Upper lobe of right lung (tissue), 1 donor: ENCODE measurements around the gene FGD3. TPM values are rescaled to one million over a fixed set of nuclear protein-coding genes. Genes with fewer than 3 reads are reported as not detected.

ENCODE experiments used
- ATAC-seq: fragments of 200-7000 bp; cut with Tn5 transposase; one replicate; pipeline ENCODE4 v1.9.1; 2020; ENCODE audit warnings: mild to moderate bottlenecking, moderate library complexity
- DNase-seq: peaks from one replicate; pipeline ENCODE4 v3.0.0-alpha.2; 2020
- H3K27ac ChIP-seq: fragments of 200-600 bp; one replicate; pipeline ENCODE4 v1.8.0; 2022
- H3K27me3 ChIP-seq: fragments of 200-600 bp; one replicate; pipeline ENCODE4 v1.8.0; 2022; ENCODE audit warnings: mild to moderate bottlenecking
- H3K36me3 ChIP-seq: fragments of 200-600 bp; one replicate; pipeline ENCODE4 v1.8.0; 2022
- H3K4me1 ChIP-seq: fragments of 200-600 bp; one replicate; pipeline ENCODE4 v1.8.0; 2022
- H3K4me3 ChIP-seq: fragments of 200-600 bp; one replicate; pipeline ENCODE4 v1.8.0; 2022; ENCODE audit warnings: mild to moderate bottlenecking
- H3K9me3 ChIP-seq: fragments of 200-600 bp; one replicate; pipeline ENCODE4 v1.8.0; 2022
- intact Hi-C: fragments of 100-400 bp; cut with DNase I; formaldehyde crosslinking; loops from one replicate; pipeline ENCODE4 v1.11.0; 2022
- total RNA-seq: library from RNA; stranded (reverse); fragmentation: NEBNext Ultra II Directional; extraction: Animal tissue kit (Norgen Biotek cat#: 25700); gene quantifications from one replicate; pipeline ENCODE4 v1.2.1, GENCODE V29; 2021
- TF ChIP-seq, protein P1 (sequence below): fragments of 200-600 bp; IDR thresholded peaks from one replicate; pipeline ENCODE4 v1.8.0; 2022; ENCODE audit warnings: antibody characterized with exemption
- donor health status: DM: no; HTN: yes; CAD: no; lungs with severe emphysema.

Gene FGD3
- total RNA-seq, 1 donor from 2014 or later, result 21.6 TPM

DNA sequence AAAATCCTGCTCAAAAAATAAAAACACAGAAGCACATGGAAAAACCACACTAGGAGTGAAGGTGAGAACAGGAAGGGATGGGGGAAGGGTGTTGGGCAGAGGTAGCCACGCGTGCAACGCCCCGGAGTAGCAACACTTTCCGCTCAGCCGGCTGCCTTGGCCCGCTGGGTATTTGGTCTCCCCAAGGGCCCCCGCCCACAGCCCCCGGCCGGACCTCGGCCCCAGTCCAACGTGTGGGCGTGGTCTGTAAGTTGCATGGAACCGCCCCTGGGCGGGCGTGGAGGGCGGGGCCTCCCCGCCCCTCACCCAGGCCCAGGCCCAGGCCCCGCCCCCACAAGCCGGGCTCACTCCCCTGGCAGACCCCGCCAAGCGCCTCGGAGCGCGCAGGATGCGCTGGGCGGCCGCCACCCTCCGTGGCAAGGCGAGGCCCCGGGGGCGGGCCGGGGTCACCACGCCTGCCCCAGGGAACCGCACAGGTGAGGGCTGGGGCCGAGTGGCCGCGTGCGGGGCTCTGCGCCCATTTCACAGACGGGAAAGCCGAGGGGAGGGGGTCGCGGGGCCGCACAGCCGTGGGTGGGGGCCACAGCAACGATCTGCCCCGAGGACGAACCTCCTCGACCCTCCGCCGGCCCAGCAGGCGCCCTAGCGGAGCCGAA, 111.2 kb downstream of the FGD3 start, which contains the start of gene SUSD3:
TSS of gene SUSD3 (plus strand) at position 347 of the 656 bp plus-strand sequence. CDS start at position 389, 42 bp downstream.
- H3K4me3 ChIP-seq, result peak within 1 kb of the TSS; percentile 60
- peak; percentile 86 for DNase-seq
- intact Hi-C loops, result no loop called here
- peak within 1 kb of the TSS; percentile 60 for H3K27ac ChIP-seq
- peak; percentile 85 for ATAC-seq
- peaks cover 35% of the 10 kb centered on the region for H3K4me1 ChIP-seq
- no peaks in the 10 kb centered on the region for H3K27me3 ChIP-seq
- TF ChIP-seq, protein P1, sequence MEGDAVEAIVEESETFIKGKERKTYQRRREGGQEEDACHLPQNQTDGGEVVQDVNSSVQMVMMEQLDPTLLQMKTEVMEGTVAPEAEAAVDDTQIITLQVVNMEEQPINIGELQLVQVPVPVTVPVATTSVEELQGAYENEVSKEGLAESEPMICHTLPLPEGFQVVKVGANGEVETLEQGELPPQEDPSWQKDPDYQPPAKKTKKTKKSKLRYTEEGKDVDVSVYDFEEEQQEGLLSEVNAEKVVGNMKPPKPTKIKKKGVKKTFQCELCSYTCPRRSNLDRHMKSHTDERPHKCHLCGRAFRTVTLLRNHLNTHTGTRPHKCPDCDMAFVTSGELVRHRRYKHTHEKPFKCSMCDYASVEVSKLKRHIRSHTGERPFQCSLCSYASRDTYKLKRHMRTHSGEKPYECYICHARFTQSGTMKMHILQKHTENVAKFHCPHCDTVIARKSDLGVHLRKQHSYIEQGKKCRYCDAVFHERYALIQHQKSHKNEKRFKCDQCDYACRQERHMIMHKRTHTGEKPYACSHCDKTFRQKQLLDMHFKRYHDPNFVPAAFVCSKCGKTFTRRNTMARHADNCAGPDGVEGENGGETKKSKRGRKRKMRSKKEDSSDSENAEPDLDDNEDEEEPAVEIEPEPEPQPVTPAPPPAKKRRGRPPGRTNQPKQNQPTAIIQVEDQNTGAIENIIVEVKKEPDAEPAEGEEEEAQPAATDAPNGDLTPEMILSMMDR, result no peak
- H3K36me3 ChIP-seq, result no peaks in the 10 kb centered on the region
- no peaks in the 10 kb centered on the region for H3K9me3 ChIP-seq

DNA sequence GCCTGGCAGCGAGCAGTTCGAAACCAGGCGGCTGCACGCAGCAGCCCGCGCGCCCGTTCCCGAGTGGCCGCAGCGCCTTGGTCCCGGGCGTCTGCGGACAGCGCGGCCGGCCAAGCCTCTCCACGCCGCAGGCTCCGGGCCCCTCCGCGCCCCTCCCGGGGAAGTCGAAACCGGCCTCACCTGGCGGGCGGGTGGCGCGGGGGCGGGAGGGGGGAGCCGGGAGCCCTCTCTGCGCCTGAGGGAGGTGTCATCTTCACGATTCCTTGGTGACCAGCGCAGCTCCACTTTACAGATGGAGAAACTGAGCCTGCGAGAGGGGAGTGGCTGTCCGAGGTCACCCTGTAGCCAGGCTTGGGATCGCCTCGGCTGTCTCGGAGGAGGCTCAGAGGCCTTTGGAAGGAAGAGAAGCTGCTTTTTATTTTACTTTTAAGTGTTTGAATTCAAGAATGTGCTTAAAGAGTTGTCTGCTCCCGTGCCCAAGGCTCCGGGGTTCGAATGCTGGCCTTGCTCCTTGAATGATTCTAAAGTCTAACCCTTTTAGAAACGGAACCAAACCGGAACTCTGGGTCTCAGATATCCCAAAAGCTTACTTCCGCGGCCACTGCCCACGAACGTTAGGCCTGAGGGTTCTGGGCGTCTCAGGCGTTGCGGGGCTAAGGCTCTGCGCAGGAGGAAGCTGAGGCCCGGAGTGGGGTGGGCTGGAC, 111.8 kb downstream of the FGD3 start:
- no peak for DNase-seq
- peaks cover 29% of the 10 kb centered on the region for H3K4me1 ChIP-seq
- intact Hi-C loops, result no loop called here

DNA sequence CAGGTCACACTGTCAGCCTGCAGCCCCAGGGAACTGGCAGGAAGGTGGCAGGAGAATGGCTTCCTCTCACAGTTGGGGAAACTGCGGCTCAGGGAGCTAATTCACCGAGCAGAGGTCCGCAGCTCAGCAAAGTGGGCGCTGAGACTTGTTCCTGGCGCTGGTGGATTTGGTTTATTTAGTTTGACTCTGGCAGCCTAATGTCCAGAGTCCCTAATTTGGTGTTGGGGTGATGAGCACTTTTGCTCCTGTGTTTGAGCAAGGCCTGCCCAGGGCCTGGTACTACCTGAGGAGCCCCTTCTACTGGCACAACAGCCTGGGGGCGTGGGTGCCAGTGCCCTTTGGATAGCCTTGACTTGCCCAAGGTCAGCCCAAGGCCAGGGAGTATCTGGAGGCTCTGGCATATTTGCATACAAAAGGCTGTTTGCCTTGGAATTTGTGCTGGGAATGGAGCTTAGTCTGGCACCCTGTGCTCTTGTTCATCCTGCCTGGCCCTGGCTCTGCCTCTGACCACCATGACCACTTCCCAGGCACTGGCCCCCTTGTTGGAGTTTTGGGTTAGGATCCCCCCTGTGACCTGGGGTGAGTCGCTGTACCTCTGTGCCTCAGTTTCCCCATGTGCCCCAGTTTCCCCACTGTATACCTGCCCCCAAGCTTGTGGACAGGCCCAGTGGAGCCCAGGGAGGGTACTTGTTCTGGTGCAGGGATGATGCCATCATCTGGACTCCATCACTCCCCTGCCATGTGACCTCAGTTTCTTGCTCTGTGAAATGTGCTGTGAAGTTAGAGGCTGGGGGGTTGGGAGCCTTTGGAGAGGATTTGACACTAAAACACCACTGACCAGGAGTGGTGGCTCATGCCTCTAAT, 112.6 kb downstream of the FGD3 start:
- DNase-seq (no peak), ATAC-seq (no peak)
- Histone ChIP-seq H3K27me3 (no peaks in the 10 kb centered on the region), H3K4me1 (peaks cover 33% of the 10 kb centered on the region), H3K9me3 (no peaks in the 10 kb centered on the region), H3K36me3 (no peaks in the 10 kb centered on the region), H3K4me3 (peak overlapping the region; percentile 60), H3K27ac (peak overlapping the region; percentile 17)
- TF ChIP-seq, protein P1, result no peak
- intact Hi-C loops, result no loop called here

More for the DNA sequence above, 111.8 kb downstream of the FGD3 start:
- H3K9me3 ChIP-seq, result no peaks in the 10 kb centered on the region
- peak overlapping the region; percentile 60 for H3K4me3 ChIP-seq
- peak; percentile 25 for ATAC-seq
- TF ChIP-seq, protein P1, result no peak
- no peaks in the 10 kb centered on the region for H3K27me3 ChIP-seq
- H3K36me3 ChIP-seq, result no peaks in the 10 kb centered on the region
- H3K27ac ChIP-seq, result peak overlapping the region; percentile 60

DNA sequence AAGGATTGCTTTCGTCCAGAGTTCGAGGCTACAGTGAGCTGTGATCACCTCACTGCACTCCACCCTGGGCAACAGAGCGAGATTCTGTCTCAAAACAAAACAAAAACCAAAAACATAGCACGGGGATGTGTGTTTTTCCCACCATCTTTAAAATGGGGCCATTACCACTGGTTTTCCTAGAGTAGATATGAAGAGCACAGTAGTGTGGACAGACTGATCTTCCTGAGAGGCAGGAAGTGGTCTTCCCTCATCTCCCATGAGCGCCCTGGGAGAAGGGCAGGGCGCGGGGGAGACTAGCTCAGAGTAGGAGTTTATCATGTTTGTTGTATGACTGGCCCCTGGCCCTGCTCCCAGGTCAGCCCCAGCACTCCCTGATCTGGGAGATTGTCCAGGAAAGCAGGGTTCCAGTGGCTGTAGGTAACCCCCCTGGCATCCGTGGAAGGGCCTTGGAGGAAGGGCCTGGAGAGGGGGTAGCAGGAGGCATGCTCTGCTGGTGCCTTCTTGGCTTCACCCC, 113.5 kb downstream of the FGD3 start:
- H3K27me3 ChIP-seq, result no peaks in the 10 kb centered on the region
- DNase-seq (no peak), ATAC-seq (no peak)
- no peak overlapping the region for H3K27ac ChIP-seq
- H3K36me3 ChIP-seq, result no peaks in the 10 kb centered on the region
- H3K9me3 ChIP-seq, result no peaks in the 10 kb centered on the region
- no peak overlapping the region for H3K4me3 ChIP-seq
- TF ChIP-seq, protein P1, result no peak
- peaks cover 34% of the 10 kb centered on the region for H3K4me1 ChIP-seq
- intact Hi-C loops, result no loop called here

DNA sequence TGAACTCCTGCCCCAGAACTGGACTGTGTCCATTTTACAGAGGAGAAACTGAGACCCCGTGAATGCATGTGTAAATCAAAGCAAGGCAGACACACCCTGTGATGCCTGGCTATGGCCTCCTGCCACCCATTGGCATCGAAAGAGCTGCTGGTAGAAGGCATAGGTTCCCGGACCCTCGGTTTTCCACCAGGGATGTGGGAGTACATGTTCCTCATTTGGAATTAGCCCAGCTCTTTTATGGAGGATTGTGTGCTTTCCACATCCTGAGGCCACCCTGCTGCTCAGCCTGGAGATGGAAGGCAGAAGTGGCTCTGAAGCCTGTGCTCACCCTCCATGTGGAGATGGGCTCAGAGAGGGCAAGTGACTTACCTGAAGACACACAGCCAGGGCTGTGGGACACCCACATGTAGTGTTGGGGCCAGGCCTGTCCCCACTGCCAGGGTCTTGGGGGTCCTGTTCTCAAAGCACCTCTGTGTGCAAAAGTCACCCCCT, 114.0 kb downstream of the FGD3 start:
- H3K4me3 ChIP-seq, result no peak overlapping the region
- H3K4me1 ChIP-seq, result peaks cover 34% of the 10 kb centered on the region
- no peaks in the 10 kb centered on the region for H3K9me3 ChIP-seq
- no peaks in the 10 kb centered on the region for H3K36me3 ChIP-seq
- intact Hi-C loops, result no loop called here
- no peak for DNase-seq
- ATAC-seq, result no peak
- TF ChIP-seq, protein P1, result no peak
- H3K27ac ChIP-seq, result no peak overlapping the region
- H3K27me3 ChIP-seq, result no peaks in the 10 kb centered on the region
